HG02970 (cell line): ENCODE measurements around the gene PKDCC.

Experiments
- ATAC-seq: cut with Tn5 transposase; IDR thresholded peaks from one replicate; pipeline ENCODE4 v1.9.1; 2021; ENCODE audit warnings: mild to moderate bottlenecking, moderate library complexity, moderate number of reproducible peaks; ENCODE audit not compliant: unreplicated experiment, low FRiP score

The PKDCC gene

GRCh38 chr2:42048299-42049220 is 739 bp downstream of the PKDCC start:
- no peak for ATAC-seq

GRCh38 chr2:42049221-42050009 is 1.6 kb downstream of the PKDCC start:
- ATAC-seq = no peak

GRCh38 chr2:42050010-42050702 is 2.3 kb downstream of the PKDCC start:
- no peak for ATAC-seq

GRCh38 chr2:42050703-42051542 is 3.1 kb downstream of the PKDCC start:
- ATAC-seq = no peak

- no peak for ATAC-seq
These were observed 3.9 kb downstream of the PKDCC start for GRCh38 chr2:42051543-42052235.

GRCh38 chr2:42052702-42053481 is 5.1 kb downstream of the PKDCC start:
- ATAC-seq = no peak

- no peak for ATAC-seq
These were observed 5.6 kb downstream of the PKDCC start for GRCh38 chr2:42053482-42053790.

GRCh38 chr2:42053791-42054701 is 6.2 kb downstream of the PKDCC start:
- no peak for ATAC-seq

- ATAC-seq = no peak
These were observed 7.1 kb downstream of the PKDCC start for GRCh38 chr2:42054714-42055430.

- no peak for ATAC-seq
These were observed 8.0 kb downstream of the PKDCC start for GRCh38 chr2:42055573-42056514.

- ATAC-seq = no peak
These were observed 9.5 kb downstream of the PKDCC start for GRCh38 chr2:42057159-42057901.

- ATAC-seq = no peak
These were observed 10.2 kb downstream of the PKDCC start for GRCh38 chr2:42057902-42058450.

- no peak for ATAC-seq
These were observed 11.6 kb downstream of the PKDCC start for GRCh38 chr2:42059261-42059898.

- no peak for ATAC-seq
These were observed 12.2 kb downstream of the PKDCC start for GRCh38 chr2:42060028-42060427.
